Measurements from ENCODE around the gene CDC14A.

DNA sequence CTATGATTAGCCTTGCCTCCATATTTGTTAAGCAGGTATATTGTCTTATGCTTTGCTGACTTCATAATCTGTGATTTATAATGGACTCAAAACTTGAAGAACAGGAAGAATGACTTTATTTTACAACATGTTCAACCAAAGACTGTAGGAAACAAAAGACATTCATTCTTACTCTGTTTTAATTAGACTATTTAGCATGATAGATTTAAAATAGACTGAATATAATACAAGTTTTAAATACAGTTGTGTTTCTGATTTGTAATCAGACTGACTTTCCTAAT lies 63.1 kb downstream of the CDC14A start:
- TF ChIP-seq TAF1 (IDR thresholded peaks at IDR 0.05; ENCODE audit: borderline replicate concordance, insufficient read depth, low read length) (no peak), FOXP2 (optimal IDR thresholded peaks at IDR 0.05; ENCODE audit: borderline replicate concordance, extremely low read depth, extremely low read length, insufficient read depth) (no peak), POLR2AphosphoS5 (IDR thresholded peaks at IDR 0.05; ENCODE audit: low read depth, low read length) (no peak)
- TF ChIP-seq, protein P1, sequence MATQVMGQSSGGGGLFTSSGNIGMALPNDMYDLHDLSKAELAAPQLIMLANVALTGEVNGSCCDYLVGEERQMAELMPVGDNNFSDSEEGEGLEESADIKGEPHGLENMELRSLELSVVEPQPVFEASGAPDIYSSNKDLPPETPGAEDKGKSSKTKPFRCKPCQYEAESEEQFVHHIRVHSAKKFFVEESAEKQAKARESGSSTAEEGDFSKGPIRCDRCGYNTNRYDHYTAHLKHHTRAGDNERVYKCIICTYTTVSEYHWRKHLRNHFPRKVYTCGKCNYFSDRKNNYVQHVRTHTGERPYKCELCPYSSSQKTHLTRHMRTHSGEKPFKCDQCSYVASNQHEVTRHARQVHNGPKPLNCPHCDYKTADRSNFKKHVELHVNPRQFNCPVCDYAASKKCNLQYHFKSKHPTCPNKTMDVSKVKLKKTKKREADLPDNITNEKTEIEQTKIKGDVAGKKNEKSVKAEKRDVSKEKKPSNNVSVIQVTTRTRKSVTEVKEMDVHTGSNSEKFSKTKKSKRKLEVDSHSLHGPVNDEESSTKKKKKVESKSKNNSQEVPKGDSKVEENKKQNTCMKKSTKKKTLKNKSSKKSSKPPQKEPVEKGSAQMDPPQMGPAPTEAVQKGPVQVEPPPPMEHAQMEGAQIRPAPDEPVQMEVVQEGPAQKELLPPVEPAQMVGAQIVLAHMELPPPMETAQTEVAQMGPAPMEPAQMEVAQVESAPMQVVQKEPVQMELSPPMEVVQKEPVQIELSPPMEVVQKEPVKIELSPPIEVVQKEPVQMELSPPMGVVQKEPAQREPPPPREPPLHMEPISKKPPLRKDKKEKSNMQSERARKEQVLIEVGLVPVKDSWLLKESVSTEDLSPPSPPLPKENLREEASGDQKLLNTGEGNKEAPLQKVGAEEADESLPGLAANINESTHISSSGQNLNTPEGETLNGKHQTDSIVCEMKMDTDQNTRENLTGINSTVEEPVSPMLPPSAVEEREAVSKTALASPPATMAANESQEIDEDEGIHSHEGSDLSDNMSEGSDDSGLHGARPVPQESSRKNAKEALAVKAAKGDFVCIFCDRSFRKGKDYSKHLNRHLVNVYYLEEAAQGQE (IDR thresholded peaks at IDR 0.05; ENCODE audit: insufficient read depth in 1 of 2, low read depth in 2 of 2, low read length in 2 of 2): no peak

Data from PFSK-1 (cell line).